HEK293 (cell line): ENCODE data around the gene AP5Z1.

ENCODE experiments used
- CTCF ChIA-PET: fragments of 350-600 bp; formaldehyde crosslinking; extraction: SDS; loops from one replicate; lab custom pipeline; 2021; ENCODE audit warnings: antibody characterized with exemption; lab: Yijun Ruan, JAX
- POLR2A ChIA-PET: fragments of 300-600 bp; formaldehyde crosslinking; extraction: SDS; loops from one replicate; lab custom pipeline; 2020; ENCODE audit warnings: antibody characterized with exemption, inconsistent platforms; lab: Yijun Ruan, JAX
- H3K27ac ChIP-seq: fragments of 200-500 bp; sonication (Bioruptor generic); 2 replicates; pipeline ENCODE4 v1.5.1; 2014; ENCODE audit warnings: low read depth, low read length, control low read depth, inconsistent platforms; ENCODE audit errors: extremely low read depth
- H3K36me3 ChIP-seq, 2 experiments: fragments of 200-500 bp in 1 of 2; sonication (Bioruptor generic) in 1 of 2; 1 replicate in 1 of 2; 2 replicates in 1 of 2; pipeline ENCODE4 v1.5.1; 2014 to 2017; ENCODE audit warnings: inconsistent platforms in 2 of 2, low read length in 2 of 2; ENCODE audit not compliant: control insufficient read depth in 2 of 2, insufficient read depth in 1 of 2
- H3K4me1 ChIP-seq: fragments of 200-500 bp; sonication (Bioruptor generic); 2 replicates; pipeline ENCODE4 v1.5.1; 2014; ENCODE audit warnings: mild to moderate bottlenecking, low read length, inconsistent platforms; ENCODE audit not compliant: control insufficient read depth, insufficient read depth
- H3K4me3 ChIP-seq: 2 replicates; pipeline ENCODE4 v1.5.1; 2011; ENCODE audit warnings: low read depth, mild to moderate bottlenecking, control low read depth, low read length, moderate library complexity
- H3K9me3 ChIP-seq: fragments of 200-500 bp; sonication (Bioruptor generic); 2 replicates; pipeline ENCODE4 v1.5.1; 2014; ENCODE audit warnings: low read depth, low read length, inconsistent platforms; ENCODE audit not compliant: control insufficient read depth, insufficient read depth
- BCL11B ChIP-seq: fragments of 450-650 bp; formaldehyde crosslinking; IDR thresholded peaks from 2 replicates; pipeline ENCODE4 v1.5.1; 2016; ENCODE audit warnings: low read depth, missing biosample characterization, missing genetic modification characterization
- EGR2 ChIP-seq: fragments of 450-650 bp; formaldehyde crosslinking; IDR thresholded peaks from 2 replicates; pipeline ENCODE4 v1.5.1; 2016; ENCODE audit warnings: low read depth, missing biosample characterization, missing genetic modification characterization
- HOXD13 ChIP-seq: sonication (generic); formaldehyde crosslinking; IDR thresholded peaks from 2 replicates; pipeline ENCODE4 v1.8.0; 2022; ENCODE audit warnings: missing genetic modification reagents, borderline replicate concordance
- KLF10 ChIP-seq: fragments of 450-650 bp; IDR thresholded peaks from 2 replicates; pipeline ENCODE4 v1.5.1; 2018; ENCODE audit warnings: missing biosample characterization, mild to moderate bottlenecking, missing genetic modification characterization
- KLF8 ChIP-seq: fragments of 450-650 bp; formaldehyde crosslinking; IDR thresholded peaks from 2 replicates; pipeline ENCODE4 v1.5.1; 2016; ENCODE audit warnings: missing biosample characterization, missing genetic modification characterization
- MYNN ChIP-seq: fragments of 450-650 bp; formaldehyde crosslinking; IDR thresholded peaks from 2 replicates; pipeline ENCODE4 v1.5.1; 2016; ENCODE audit warnings: missing biosample characterization, missing genetic modification characterization, borderline replicate concordance
- MZF1 ChIP-seq: fragments of 450-650 bp; formaldehyde crosslinking; IDR thresholded peaks from 2 replicates; pipeline ENCODE4 v1.5.1; 2017; ENCODE audit warnings: missing biosample characterization, missing genetic modification characterization, borderline replicate concordance
- ZBTB17 ChIP-seq: fragments of 450-650 bp; formaldehyde crosslinking; IDR thresholded peaks from 2 replicates; pipeline ENCODE4 v1.5.1; 2016; ENCODE audit warnings: missing biosample characterization, missing genetic modification characterization
- ZBTB8A ChIP-seq: fragments of 450-650 bp; formaldehyde crosslinking; IDR thresholded peaks from 2 replicates; pipeline ENCODE4 v1.5.1; 2016; ENCODE audit warnings: missing biosample characterization, missing genetic modification characterization
- ZFP37 ChIP-seq: fragments of 450-650 bp; formaldehyde crosslinking; IDR thresholded peaks from 2 replicates; pipeline ENCODE4 v1.5.1; 2016; ENCODE audit warnings: missing biosample characterization, missing genetic modification characterization
- ZNF18 ChIP-seq: fragments of 450-650 bp; formaldehyde crosslinking; IDR thresholded peaks from 2 replicates; pipeline ENCODE4 v1.5.1; 2016; ENCODE audit warnings: missing biosample characterization, missing genetic modification characterization
- ZNF26 ChIP-seq: fragments of 450-650 bp; formaldehyde crosslinking; IDR thresholded peaks from 2 replicates; pipeline ENCODE4 v1.5.1; 2016; ENCODE audit warnings: missing biosample characterization, missing genetic modification characterization
- ZNF280C ChIP-seq: fragments of 450-650 bp; formaldehyde crosslinking; IDR thresholded peaks from 2 replicates; pipeline ENCODE4 v1.5.1; 2016; ENCODE audit warnings: missing biosample characterization, missing genetic modification characterization
- ZNF596 ChIP-seq: fragments of 450-650 bp; IDR thresholded peaks from 2 replicates; pipeline ENCODE4 v1.5.0; 2018; ENCODE audit warnings: missing biosample characterization, mild to moderate bottlenecking, missing genetic modification characterization, moderate library complexity
- ZNF600 ChIP-seq: fragments of 450-650 bp; formaldehyde crosslinking; IDR thresholded peaks from 2 replicates; pipeline ENCODE4 v1.5.1; 2016; ENCODE audit warnings: missing biosample characterization, missing genetic modification characterization
- ZNF658 ChIP-seq: fragments of 450-650 bp; formaldehyde crosslinking; IDR thresholded peaks from 2 replicates; pipeline ENCODE4; 2016; ENCODE audit warnings: missing biosample characterization, missing genetic modification characterization
- ZNF76 ChIP-seq: fragments of 450-650 bp; formaldehyde crosslinking; IDR thresholded peaks from 2 replicates; pipeline ENCODE4; 2016; ENCODE audit warnings: low read depth, missing biosample characterization, missing genetic modification characterization, borderline replicate concordance
- ZNF843 ChIP-seq: fragments of 450-650 bp; formaldehyde crosslinking; IDR thresholded peaks from 2 replicates; pipeline ENCODE4 v1.5.1; 2016; ENCODE audit warnings: missing biosample characterization, missing genetic modification characterization

Gene AP5Z1

GRCh38 chr7:4805984-4806300 lies 30.5 kb downstream of the AP5Z1 start:
- CTCF ChIA-PET = no interaction called here
- no peaks in the 10 kb centered on the region for H3K36me3 ChIP-seq
- no peak overlapping the region for H3K27ac ChIP-seq
- POLR2A ChIA-PET = no interaction called here
- TF ChIP-seq ZNF18 (tag by site-specific recombination) (no peak), BCL11B (tag by site-specific recombination) (no peak), ZNF76 (tag by site-specific recombination) (no peak), ZNF596 (tag by site-specific recombination) (no peak), KLF8 (tag by site-specific recombination) (no peak), ZBTB17 (tag by site-specific recombination) (no peak), ZNF26 (no peak), HOXD13 (CRISPR knock-in tag) (no peak), ZNF843 (tag by site-specific recombination) (no peak), ZNF600 (tag by site-specific recombination) (no peak), ZNF658 (tag by site-specific recombination) (no peak), ZBTB8A (tag by site-specific recombination) (no peak)
- H3K9me3 ChIP-seq = no peaks in the 10 kb centered on the region
- no peak overlapping the region for H3K4me3 ChIP-seq
- H3K4me1 ChIP-seq = no peaks in the 10 kb centered on the region

- TF ChIP-seq MZF1 (no peak), MYNN (tag by site-specific recombination) (no peak), ZNF76 (tag by site-specific recombination) (no peak), ZNF18 (tag by site-specific recombination) (no peak), KLF10 (tag by site-specific recombination) (no peak), EGR2 (tag by site-specific recombination) (no peak), ZNF280C (tag by site-specific recombination) (no peak), ZFP37 (tag by site-specific recombination) (no peak)
- no peaks in the 10 kb centered on the region for H3K9me3 ChIP-seq
- CTCF ChIA-PET = interaction anchor here (0.5 to 0.9 kb wide), 3 partner anchors 8 to 16 kb away, joined by 4 to 5 read pairs (median 4); no protein-coding TSS in a partner anchor
- H3K27ac ChIP-seq = no peak overlapping the region
- POLR2A ChIA-PET = no interaction called here
- no peaks in the 10 kb centered on the region for H3K4me1 ChIP-seq
- H3K36me3 ChIP-seq = no peaks in the 10 kb centered on the region; a peak in 1 of 3 replicates
- no peak overlapping the region for H3K4me3 ChIP-seq
Observed at GRCh38 chr7:4806983-4807597, 31.7 kb downstream of the AP5Z1 start.
